ENCODE results near the gene SIGLEC5.

SIGLEC5 gene

DNA sequence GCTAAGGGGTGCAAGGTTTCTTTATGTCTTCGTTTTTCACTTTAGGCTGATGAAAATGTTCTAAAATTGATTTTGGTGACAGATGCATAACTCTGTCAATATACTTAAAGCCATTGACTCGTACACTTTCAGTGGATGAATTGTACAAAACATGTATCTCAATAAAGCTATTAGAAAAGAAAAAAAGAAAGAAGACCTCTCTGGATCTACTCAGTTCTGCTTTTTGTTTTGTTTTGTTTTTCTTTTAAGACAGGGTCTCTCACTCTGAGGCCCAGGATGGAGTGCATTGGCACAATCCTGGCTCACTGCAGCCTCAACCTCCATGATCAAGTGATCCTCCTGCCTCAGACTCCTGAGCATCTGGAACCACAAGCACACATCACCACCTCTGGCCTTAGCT is 3.5 kb downstream of the SIGLEC5 start:
- DNase-seq = no peak

DNA sequence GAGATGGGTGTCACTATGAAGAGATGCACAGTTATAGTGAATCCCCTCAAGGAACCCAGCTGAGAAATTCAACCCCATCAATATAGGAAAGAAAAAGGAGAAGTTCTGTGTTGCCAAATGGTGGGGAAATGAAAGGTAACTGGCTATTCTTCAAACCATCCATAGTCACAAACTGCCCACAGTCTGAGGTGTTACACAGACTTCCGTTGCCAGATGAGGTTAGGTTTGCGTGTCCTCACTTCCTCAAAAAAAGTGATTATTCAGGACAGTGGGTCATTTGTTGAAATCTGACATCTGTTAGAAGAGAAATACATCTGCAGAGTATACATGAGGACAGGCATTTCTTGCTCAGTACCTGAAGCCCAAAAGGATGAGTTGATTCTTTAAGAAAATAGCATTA is 9.0 kb downstream of the SIGLEC5 start:
- no peak for DNase-seq

DNA sequence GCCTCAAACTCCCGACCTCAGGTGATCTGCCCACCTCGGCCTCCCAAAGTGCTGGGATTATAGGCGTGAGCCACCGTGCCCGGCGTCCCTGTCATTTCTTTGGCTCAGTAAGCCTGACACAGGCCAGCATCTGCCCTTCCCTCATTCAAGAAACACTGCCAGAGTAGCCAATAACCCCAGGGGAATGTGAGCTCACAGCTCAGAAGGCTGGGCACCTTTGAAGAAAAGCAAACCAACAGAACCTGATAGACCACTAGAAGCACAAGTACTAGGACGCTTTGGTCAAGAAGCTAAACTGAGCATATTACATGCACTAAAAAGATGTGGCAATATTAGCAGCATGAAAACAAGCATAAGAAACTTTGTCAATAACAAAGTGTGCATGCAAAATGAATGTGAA is 14.2 kb downstream of the SIGLEC5 start:
- DNase-seq = no peak

DNA sequence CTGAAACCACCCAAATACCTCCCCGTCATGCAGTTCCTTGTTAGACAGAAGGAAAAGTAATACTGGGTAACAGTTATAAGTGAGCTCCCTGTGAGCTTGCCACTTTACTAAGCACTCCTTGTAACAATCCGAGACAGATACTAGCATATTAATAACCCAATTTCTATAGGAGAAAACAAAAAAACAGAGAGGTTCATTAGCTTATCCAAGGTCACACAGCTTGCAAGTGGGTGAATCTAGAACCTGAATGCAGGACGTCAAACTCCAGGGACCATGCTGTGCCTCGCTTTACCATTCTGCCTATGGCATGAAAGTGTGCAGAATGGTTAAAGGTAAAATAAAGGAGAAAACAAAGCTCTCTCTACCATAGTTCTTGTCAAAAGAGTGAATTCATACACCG is 15.4 kb downstream of the SIGLEC5 start:
- no peak for DNase-seq

DNA sequence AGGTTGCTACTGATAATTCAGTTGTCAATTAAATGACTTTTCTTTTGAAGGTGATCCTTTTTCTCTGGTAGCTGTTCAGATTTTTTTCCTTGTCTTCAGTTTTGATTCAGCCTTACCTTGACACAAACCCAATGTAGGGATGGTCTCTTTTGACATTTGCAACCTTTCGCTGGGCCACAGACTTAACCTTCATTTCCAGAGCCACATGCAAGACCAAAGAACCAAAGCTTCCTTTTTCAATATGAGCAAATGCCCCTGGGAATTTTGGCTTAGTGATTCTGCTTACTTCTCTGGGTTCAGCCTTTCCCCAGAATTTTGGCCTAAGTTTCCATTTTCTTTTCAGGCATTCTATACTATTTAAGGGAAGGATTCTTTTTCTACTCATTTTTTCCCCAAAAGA is 19.6 kb downstream of the SIGLEC5 start:
- DNase-seq = no peak

DNA sequence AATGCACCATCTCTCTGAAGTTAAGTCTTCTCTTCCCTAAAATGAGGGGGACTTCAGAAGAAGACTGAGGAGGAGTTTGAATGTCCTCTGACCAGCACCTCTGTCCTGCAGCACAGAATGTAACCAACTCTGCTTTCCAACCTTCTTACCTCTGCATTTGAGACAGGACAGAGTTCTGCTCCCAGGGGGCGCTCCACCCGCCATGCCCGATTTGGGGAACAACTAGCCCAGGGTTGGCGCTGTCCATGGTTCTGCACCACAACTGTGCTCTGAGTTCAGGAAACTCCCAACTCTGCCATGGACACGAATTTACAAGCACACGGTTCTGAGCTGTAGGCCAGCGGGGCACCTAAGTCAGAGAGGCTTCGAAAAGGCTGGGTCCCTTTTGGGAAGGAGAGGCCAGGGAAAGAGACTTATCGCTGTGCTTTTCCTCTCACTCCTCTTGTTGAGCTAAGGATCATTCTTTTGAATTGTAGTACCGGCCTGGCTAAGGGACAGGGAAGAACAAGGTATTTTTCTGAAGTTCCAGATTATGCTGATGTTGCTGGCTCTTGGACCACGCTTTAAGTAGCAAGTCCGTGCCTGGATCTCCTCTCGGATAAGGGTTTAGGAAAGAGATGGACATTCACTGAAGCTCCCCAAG is 22.2 kb downstream of the SIGLEC5 start:
- DNase-seq = no peak

DNA sequence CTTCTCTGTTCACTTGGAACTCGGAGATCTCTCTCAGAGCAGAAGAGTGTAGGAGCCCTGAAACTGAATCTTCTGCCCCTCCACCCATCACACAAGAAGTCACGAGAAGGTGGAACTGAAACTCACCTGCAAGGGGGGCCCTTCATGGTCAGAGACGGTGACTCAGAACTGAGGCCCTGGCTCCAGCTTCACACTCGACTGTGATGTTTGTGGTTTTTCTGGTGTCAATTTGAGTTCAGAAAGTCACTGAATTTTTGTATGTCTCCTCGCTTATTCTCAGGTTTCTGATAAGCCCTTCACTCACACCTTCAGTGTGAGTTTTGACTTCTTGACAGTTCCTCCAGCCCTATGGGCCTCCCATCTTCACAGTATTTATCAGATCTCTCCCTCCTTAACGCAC is 23.1 kb downstream of the SIGLEC5 start:
- no peak for DNase-seq

DNA sequence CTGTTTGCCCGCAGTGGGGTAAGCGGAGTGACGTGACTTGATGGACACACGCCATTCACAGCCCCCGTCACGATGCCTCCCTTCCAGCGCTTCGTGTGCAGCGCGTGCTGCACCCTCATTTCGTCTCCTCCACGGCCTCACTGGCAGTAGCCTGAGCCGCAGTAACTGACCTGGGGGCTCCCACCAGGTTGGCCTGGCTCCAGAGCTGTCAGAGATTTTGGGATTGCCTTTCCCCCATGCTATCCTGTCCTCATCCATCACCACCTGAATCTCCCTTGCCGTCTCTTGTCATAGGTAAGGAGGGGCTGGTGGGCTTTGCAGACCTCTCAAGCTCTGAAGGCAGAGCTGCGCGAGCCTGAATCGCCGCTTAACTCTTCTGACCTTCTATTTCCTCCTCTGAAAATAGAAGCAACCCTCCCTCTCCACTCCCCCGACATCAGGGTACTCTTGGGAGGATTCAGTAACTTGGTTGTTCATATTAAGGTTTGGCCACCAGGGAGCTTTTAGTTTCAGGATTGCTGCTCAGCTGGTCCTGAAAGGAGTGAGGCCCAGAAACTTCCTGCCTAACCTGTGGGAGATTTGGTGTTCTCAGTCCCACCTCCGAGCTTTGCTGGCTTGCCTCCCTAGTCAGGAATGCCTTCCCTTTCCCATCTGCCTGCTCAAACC is 27.9 kb downstream of the SIGLEC5 start:
- no peak for DNase-seq

DNA sequence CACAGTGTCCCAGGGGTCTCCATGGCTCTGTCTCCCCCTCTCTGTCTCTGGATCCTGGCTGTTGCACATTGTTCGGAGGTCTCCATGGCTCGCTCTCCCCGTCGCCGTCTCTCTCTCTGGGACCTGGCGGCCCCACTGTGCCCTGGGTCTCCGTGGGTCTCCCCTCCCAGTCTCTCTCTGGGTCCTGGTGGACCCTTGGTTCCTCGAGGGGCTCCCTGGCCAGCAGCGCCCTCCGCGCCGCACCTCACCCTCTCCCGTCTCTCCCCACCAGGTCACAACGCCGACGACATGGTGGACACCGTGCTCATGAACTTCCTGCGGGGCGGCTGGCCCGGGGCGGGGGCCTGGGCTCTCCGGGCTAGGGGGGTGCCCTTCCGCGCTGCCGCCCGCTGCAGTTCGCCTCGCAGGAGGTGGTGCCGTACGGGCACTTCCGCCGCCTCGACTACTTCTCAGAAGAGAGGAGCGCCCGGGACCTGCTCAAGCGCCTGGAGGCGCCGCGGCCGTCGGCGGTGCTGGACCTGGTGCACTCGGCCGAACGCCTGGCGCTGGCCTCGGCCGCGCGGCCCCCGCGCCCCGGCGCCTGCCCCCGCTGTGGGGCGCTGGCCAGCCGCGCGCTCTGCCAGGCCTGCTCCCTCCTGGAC is 29.1 kb downstream of the SIGLEC5 start:
- no peak for DNase-seq

DNA sequence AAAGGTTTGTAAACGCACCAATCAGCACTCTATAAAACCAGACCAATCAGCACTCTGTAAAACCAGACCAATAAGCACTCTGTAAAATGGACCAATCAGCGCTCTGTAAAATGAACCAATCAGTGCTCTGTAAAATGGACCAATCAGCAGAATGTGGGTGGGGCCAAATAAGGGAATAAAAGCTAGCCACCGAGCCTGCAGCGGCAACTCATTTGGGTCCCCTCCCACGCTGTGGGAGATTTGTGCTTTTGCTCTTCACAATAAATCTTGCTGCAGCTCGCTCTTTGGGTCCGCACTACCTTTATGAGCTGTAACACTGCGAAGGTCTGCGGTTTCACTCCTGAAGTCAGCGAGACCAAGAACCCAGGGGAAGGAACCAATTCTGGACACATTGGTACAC is 31.1 kb downstream of the SIGLEC5 start:
- DNase-seq = no peak

DNA sequence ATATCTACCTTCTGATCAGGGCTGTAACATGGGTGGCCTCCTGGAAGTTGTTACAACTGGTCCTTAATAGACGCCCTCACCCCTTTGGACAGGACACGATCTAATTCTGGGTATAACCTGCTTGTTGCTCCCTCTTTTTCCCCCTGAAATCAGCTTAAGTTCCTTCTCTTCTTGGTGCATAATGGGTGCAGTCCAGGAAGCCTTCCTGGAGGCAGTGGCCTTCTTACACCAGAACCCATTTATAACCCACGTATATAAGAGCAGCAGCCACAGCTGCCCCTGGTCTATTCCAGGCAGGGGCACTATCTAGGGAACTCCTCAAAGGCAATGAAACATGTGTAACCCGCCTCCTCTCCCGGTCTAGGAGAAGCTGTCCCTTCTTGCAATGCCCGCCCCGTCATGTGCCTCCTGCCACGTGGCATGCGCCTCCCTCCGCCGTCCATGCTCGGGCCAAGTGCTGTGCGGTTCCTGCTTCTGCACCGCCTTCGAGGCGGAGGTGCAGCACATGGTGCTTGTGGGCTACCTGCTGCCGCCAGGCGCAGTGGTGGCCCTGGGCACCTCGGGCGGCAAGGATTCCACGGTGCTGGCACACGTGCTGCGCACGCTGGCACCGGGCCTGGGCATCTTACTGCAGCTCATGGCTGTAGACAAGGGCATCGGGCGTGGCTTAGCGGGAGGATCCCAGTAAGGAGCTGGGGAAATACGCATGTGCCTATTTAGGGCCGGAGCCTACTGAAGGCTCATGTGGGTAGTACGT is 31.9 kb downstream of the SIGLEC5 start:
- DNase-seq = no peak

DNA sequence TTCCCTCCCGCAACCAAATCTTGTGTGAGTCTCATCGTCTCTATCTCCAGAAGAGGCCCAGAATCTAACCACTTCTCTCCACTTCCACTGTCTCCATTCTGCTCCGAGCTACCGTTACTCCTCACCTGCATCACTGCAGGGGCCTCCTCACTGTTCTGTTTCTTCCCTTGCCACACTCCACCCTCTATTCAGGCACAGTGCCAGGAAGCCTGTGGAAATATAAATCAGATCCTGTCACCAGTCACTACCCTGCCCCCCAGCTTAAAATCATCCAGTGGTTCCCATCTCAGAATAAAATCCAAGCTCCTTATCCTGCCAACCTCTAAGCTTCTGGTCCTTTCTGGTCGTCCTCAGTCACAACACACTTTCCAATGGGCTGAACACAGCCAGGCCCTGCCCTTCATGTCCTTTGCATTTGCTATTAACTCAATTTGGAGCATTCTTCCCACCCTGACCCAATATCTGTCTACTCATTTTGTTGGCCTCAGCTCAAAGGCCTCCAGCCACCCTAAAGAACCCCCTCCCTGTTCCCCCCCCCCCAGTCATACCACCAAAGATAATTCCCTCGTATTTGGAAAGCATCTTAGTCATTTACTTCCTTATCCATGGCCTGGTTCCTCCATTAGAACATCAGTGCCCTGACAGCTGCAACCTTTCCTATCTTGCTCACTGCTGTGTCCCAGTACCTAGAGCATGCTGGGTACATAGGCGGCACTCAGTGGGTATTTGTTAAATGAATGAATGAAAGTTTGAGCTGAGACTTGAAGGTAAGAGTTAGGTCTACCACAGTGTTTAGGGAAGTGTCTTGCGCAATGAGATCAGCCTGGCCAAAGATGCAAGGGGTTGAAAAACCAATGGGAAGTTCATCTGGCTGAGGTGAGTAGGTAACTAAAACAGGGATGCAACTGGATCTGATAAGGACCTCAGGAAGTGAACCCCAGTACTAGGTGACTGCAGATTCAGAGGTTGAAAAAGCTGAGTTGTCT is 34.7 kb downstream of the SIGLEC5 start:
- no peak for DNase-seq

DNA sequence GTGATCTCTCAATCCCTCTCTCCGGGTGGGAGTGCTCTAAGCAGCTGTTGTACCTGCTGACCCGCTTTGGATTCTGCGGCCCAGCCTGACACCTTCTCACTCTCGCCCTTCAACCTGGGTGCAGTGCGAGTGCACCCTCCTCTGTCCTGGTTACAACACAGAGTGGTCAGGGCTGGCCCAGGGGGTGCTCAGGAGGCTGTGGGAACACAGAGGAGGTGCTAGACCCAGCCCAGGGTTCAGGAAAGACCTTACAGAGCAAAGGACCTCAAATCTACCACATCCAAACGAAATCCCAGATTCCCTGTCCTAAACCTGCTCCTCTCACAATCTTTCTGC is 35.5 kb downstream of the SIGLEC5 start:
- DNase-seq = no peak

DNA sequence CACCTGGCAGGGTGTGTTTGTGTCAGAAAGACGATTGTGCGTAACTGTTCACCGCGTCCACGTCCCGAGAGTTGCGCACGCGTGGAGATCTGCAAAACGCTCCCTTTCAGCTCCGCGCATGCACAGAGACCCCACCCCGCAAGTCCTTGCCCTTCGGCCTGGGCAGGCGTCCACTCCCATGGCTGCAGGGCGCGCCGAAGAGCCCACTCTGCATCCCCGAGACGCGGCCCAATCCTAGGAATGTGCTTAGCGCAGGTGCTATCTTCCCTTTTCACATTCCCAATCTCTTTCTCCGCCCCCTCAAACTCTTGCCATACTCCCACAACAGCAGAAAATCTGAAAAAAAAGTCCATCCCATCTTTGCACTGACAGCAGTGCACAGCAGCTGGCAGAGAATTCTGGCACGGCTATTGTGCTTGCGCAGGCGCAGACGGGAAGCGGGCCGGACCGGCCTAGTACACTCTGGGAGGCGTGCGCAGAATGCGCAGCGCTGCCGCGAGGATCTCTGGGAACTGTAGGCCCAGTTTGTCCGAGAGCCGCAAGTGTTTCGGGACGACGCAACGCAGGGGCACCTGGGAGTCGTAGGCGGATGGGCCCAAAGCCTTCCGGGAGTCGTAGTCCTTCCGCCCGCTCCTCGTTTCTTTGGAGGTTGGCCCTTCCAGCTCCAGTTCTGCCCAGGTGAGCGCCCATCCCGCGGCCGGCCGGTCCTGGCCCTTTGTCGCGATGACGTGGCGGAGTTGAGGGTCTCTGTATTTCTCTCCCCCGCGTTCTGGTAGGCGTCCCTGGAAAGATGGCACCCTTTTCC is 36.0 kb downstream of the SIGLEC5 start:
- peak; percentile 95 for DNase-seq

DNA sequence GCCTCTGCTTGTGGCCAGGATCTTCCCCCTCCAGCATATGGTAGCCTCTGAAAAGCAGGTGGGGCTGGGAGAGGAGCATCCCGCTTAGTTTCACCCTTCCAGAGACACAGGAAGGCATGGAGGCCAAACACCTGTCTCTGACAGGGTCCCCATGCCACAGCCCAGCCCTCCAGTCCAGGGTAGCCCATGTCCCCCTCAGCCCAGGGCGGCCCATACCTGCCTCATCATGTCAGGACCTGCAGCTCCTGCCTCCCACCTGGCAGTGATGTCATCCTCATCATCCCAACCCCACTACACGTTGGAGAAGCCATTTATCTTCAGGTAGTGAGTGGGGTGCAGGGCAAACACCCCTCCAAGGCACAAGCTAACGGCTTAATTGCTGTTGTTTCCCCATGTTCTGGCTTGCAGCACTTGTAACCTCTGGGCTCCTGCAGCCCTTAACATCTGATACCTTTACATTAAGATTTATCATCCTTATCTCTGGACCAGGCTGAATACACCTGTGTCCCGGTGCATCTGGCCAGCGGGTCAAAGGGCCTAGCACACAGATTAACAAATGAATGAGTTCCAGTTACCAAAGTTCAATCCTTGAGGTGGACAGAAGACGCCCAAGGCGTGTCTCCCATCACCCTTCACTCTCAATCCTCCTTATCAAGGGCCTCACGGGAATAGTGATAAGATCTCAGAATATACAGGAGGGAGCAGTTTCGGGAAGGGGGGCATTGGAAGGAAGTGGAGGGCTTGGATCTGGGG is 36.9 kb downstream of the SIGLEC5 start:
- DNase-seq = no peak

DNA sequence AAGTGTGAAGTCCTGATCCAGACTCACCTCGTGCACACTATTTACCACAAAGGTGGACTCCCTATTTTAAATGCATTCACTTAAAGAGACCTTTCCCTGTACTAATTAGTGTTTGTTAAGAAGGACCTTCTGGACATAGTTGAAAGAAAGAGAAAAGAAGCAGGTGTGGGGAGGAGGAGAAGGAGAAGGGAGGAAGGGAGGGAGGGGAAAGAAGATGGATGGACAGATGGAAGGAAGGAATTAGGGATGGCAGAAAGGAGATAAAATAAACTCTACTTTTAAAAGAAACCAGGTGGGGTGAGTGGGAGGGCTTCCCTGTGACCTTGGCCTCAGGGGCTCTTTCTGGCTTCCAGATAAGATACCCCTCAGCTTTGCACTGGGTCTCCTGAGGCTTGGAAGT is 37.7 kb downstream of the SIGLEC5 start:
- no peak for DNase-seq

DNA sequence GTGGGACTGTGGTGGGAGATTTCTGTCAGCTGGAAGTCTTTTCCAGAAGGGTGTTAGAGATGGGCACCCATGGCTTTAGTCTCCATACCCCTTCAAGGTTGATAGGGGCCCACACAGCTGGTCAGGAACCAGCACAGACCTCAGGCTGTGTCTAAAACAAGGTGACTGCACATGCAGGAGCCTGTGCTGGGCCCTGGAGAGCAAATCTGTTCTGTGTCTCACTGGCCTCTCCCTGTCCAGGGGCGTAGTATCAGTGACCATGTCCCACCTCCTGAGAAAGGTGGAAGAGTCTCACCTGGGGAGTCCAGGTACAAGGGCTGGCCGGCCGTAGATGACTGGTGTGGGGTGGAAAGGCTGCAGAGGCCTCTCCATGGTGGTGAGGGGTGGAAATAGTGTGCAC is 39.8 kb downstream of the SIGLEC5 start:
- no peak for DNase-seq

DNA sequence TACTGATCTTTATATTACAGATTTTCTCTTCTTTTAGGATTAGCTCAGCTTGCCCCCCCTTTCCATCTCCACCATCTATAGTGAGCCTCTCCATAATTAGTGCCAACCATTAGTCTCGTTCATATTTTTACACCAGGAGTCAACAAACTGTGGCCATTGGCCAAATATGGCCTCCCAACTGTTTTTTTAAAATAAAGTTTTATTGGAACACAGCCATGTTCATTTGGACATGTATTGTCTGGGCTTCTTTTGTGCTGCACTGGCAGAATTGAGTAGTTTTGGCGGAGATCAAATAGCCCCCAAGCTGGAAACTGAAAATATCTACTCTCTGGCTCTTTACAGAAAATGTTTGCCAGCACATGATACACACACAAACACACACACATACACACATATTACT is 40.7 kb downstream of the SIGLEC5 start:
- DNase-seq = no peak

DNA sequence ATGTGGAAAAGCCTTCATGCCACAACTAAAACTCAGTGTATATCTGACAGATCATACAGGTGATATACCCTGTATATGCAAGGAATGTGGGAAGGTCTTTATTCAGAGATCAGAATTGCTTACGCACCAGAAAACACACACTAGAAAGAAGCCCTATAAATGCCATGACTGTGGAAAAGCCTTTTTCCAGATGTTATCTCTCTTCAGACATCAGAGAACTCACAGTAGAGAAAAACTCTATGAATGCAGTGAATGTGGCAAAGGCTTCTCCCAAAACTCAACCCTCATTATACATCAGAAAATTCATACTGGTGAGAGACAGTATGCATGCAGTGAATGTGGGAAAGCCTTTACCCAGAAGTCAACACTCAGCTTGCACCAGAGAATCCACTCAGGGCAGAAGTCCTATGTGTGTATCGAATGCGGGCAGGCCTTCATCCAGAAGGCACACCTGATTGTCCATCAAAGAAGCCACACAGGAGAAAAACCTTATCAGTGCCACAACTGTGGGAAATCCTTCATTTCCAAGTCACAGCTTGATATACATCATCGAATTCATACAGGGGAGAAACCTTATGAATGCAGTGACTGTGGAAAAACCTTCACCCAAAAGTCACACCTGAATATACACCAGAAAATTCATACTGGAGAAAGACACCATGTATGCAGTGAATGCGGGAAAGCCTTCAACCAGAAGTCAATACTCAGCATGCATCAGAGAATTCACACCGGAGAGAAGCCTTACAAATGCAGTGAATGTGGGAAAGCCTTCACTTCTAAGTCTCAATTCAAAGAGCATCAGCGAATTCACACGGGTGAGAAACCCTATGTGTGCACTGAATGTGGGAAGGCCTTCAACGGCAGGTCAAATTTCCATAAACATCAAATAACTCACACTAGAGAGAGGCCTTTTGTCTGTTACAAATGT is 42.7 kb downstream of the SIGLEC5 start:
- DNase-seq = no peak

DNA sequence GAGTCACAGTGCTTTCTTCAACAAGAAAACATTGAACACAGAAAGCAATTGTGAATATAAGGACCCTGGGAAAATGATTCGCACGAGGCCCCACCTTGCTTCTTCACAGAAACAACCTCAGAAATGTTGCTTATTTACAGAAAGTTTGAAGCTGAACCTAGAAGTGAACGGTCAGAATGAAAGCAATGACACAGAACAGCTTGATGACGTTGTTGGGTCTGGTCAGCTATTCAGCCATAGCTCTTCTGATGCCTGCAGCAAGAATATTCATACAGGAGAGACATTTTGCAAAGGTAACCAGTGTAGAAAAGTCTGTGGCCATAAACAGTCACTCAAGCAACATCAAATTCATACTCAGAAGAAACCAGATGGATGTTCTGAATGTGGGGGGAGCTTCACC is 43.4 kb downstream of the SIGLEC5 start:
- no peak for DNase-seq

All from NCI-H1694 treated with DMSO at 0.1 percent for 48 hours (cell line).